Measurements from ENCODE around the gene SIPA1. TPM values are rescaled to one million over a fixed set of nuclear protein-coding genes. Genes with fewer than 3 reads are reported as not detected.

The SIPA1 gene
- total RNA-seq: 35.8 TPM

GRCh38 chr11:65637794-65638419 lies at the start of gene SIPA1:
Gene SIPA1, plus strand, starts transcription at chr11:65638101. Its CDS starts 2,821 bp downstream, at chr11:65640922.

GRCh38 chr11:65595543-65596281 lies 42.2 kb upstream of the SIPA1 start, which contains the start of gene KCNK7:
Gene KCNK7, minus strand, starts transcription at chr11:65595800. Its CDS starts 28 bp downstream, at chr11:65595772.

GRCh38 chr11:65615229-65615949 lies 22.5 kb upstream of the SIPA1 start, which contains the start of gene PCNX3:
Gene PCNX3, plus strand, starts transcription at chr11:65615776. Its CDS starts 536 bp downstream, at chr11:65616312.

GRCh38 chr11:65662799-65663638 lies 25.1 kb downstream of the SIPA1 start, which contains the start of gene RELA:
Gene RELA, minus strand, starts transcription at chr11:65662916. Its CDS starts 84 bp downstream, at chr11:65662832.

Small RNA genes within 50 kb of the gene (small RNA-seq; reads per million reads assigned to genes)
- gene MIR4489 (ENCODE audit: low replicate concordance) (not detected), gene MIR4690 (ENCODE audit: low replicate concordance) (0.07 reads per million), gene RN7SL309P (ENCODE audit: low replicate concordance) (not detected)

Other genes with a start within 250 kb of the SIPA1 start
- gene NEAT1, start 215.3 kb upstream of the SIPA1 start, total RNA-seq: 148 TPM
- gene MALAT1, start 139.1 kb upstream of the SIPA1 start, total RNA-seq: 21,533 TPM
- gene SCYL1, start 113.0 kb upstream of the SIPA1 start, total RNA-seq: 54.7 TPM
- 151 TPM for gene LTBP3, start 79.7 kb upstream of the SIPA1 start, total RNA-seq
- 41.4 TPM for gene ZNRD2, start 67.6 kb upstream of the SIPA1 start, total RNA-seq
- 23.0 TPM for gene FAM89B, start 65.6 kb upstream of the SIPA1 start, total RNA-seq
- 99.4 TPM for gene EHBP1L1, start 62.0 kb upstream of the SIPA1 start, total RNA-seq
- 0.35 TPM for gene KCNK7, start 42.3 kb upstream of the SIPA1 start, total RNA-seq
- 45.9 TPM for gene MAP3K11, start 23.9 kb upstream of the SIPA1 start, total RNA-seq
- gene PCNX3, start 22.3 kb upstream of the SIPA1 start, total RNA-seq: 25.6 TPM
- 35.4 TPM for gene RELA, start 24.8 kb downstream of the SIPA1 start, total RNA-seq
- gene KAT5, start 74.2 kb downstream of the SIPA1 start, total RNA-seq: 52.8 TPM
- gene RNASEH2C, start 82.7 kb downstream of the SIPA1 start, total RNA-seq: 35.3 TPM
- gene AP5B1, start 142.9 kb downstream of the SIPA1 start, total RNA-seq: 11.6 TPM
- gene OVOL1, start 149.0 kb downstream of the SIPA1 start, total RNA-seq: 15.0 TPM
- gene SNX32, start 195.9 kb downstream of the SIPA1 start, total RNA-seq: 1.9 TPM
- gene CFL1, start 220.1 kb downstream of the SIPA1 start, total RNA-seq: 360 TPM
- gene MUS81, start 222.3 kb downstream of the SIPA1 start, total RNA-seq: 53.4 TPM
- gene EFEMP2, start 234.7 kb downstream of the SIPA1 start, total RNA-seq: 104 TPM
- gene CTSW, start 241.7 kb downstream of the SIPA1 start, total RNA-seq: 1.4 TPM